Endothelial cell of umbilical vein (primary cell): ENCODE data around the gene FAM210B. TPM values are rescaled to one million over a fixed set of nuclear protein-coding genes. Genes with fewer than 3 reads are reported as not detected.

Source experiments
- BruUV-seq: library from RNA; stranded (reverse); fragments of 400-500 nt; replicated peaks from 2 replicates; lab custom pipeline; 2021; lab: Mats Ljungman, UMichigan
- CTCF ChIA-PET: fragments of 300-600, 350-600 bp; sonication (Branson Sonifier 250); formaldehyde crosslinking; loops from one replicate; lab custom pipeline; 2021; ENCODE audit warnings: antibody characterized with exemption, inconsistent platforms; lab: Charles Lee
- POLR2A ChIA-PET: fragments of 300-600, 350-600 bp; sonication (Branson Sonifier 250); formaldehyde crosslinking; loops from one replicate; lab custom pipeline; 2021; ENCODE audit warnings: antibody characterized with exemption, inconsistent platforms; lab: Charles Lee
- DNase-seq: peaks from one replicate; pipeline ENCODE4 v3.0.0-alpha.2; 2011; ENCODE audit warnings: low read depth, low spot score
- FAIRE-seq: peaks from 2 replicates; lab custom pipeline; 2011; peaks lifted over from hg19 to GRCh38; lab: Jason Lieb, UNC
- H2AFZ ChIP-seq: 2 replicates; pipeline ENCODE4 v1.6.0; 2012; ENCODE audit warnings: low read depth, low read length, control low read depth, inconsistent platforms
- H3K27ac ChIP-seq: 2 replicates; pipeline ENCODE4 v1.5.1; 2011; ENCODE audit warnings: low read depth, mild to moderate bottlenecking, control low read depth, low read length, moderate library complexity; ENCODE audit not compliant: insufficient read depth
- H3K27me3 ChIP-seq, 2 experiments: 2 replicates each; pipeline versions ENCODE4 v1.6.0 to v1.6.1; 2011; ENCODE audit warnings: low read length in 2 of 2, mixed read lengths in 1 of 2; ENCODE audit not compliant: control insufficient read depth in 2 of 2, insufficient read depth in 2 of 2
- H3K36me3 ChIP-seq, 2 experiments: 2 replicates in 1 of 2; 3 replicates in 1 of 2; pipeline ENCODE4 v1.5.1; 2011; ENCODE audit warnings: low read length in 2 of 2, mild to moderate bottlenecking in 1 of 2, moderate library complexity in 1 of 2; ENCODE audit not compliant: control insufficient read depth in 2 of 2, insufficient read depth in 2 of 2; ENCODE audit errors: extremely low read depth in 1 of 2
- H3K4me1 ChIP-seq: 3 replicates; pipeline ENCODE4 v1.5.1; 2011; ENCODE audit warnings: mild to moderate bottlenecking, low read length; ENCODE audit not compliant: control insufficient read depth, insufficient read depth; ENCODE audit errors: extremely low read depth
- H3K4me2 ChIP-seq: 2 replicates; pipeline ENCODE4 v1.6.1; 2011; ENCODE audit warnings: low read length, control low read depth, mixed read lengths; ENCODE audit not compliant: insufficient read depth
- H3K4me3 ChIP-seq, 3 experiments: fragments of 200-600 bp in 1 of 3; sonication (generic), shearing (Covaris generic) in 1 of 3; replicated peaks in 1 of 3; 2 replicates each; pipeline ENCODE4 v1.5.1; 2011 to 2016; ENCODE audit warnings: control low read depth in 3 of 3, low read length in 3 of 3, mild to moderate bottlenecking in 2 of 3, inconsistent platforms in 1 of 3, low read depth in 1 of 3, moderate library complexity in 1 of 3; ENCODE audit not compliant: insufficient read depth in 1 of 3
- H3K79me2 ChIP-seq: 2 replicates; pipeline ENCODE4 v1.6.0; 2012; ENCODE audit warnings: low read length, inconsistent platforms; ENCODE audit not compliant: control insufficient read depth, insufficient read depth
- H3K9ac ChIP-seq: replicated peaks from 2 replicates; pipeline ENCODE3; 2011; ENCODE audit warnings: low read length, control low read depth; ENCODE audit not compliant: insufficient read depth; ENCODE audit errors: extremely low read depth
- H3K9me1 ChIP-seq: replicated peaks from 3 replicates; pipeline ENCODE4 v1.6.0; 2011; ENCODE audit warnings: mild to moderate bottlenecking, low read length; ENCODE audit not compliant: control insufficient read depth, insufficient read depth; ENCODE audit errors: extremely low read depth
- H3K9me3 ChIP-seq: replicated peaks from 2 replicates; pipeline ENCODE4 v1.5.1; 2012; ENCODE audit warnings: low read length, inconsistent platforms; ENCODE audit not compliant: control insufficient read depth, insufficient read depth
- H4K20me1 ChIP-seq: replicated peaks from 2 replicates; pipeline ENCODE3; 2011; ENCODE audit warnings: mild to moderate bottlenecking, low read length; ENCODE audit not compliant: control insufficient read depth, insufficient read depth; ENCODE audit errors: extremely low read depth
- FOS ChIP-seq: IDR thresholded peaks from 2 replicates; pipeline ENCODE4 v1.6.1; 2011; ENCODE audit warnings: mild to moderate bottlenecking, low read length, moderate library complexity, borderline replicate concordance; ENCODE audit not compliant: insufficient read depth
- GATA2 ChIP-seq: IDR thresholded peaks from 2 replicates; pipeline ENCODE4 v1.7.0; 2011; ENCODE audit warnings: low read depth, mild to moderate bottlenecking, moderate library complexity, mixed read lengths, low read length; ENCODE audit not compliant: insufficient read length, insufficient read depth
- MYC ChIP-seq: IDR thresholded peaks from one replicate; pipeline ENCODE4 v1.6.1; 2011; ENCODE audit warnings: mild to moderate bottlenecking, low read depth, low read length
- POLR2A ChIP-seq: IDR thresholded peaks from 2 replicates; pipeline ENCODE4 v1.6.1; 2012; ENCODE audit warnings: low read depth, mild to moderate bottlenecking, control low read depth, low read length
- dilution Hi-C: fragments of 300-500 bp; cut with MboI; formaldehyde crosslinking; loops from one replicate; pipeline ENCODE4 v1.15.0; 2019; ENCODE audit warnings: low sequenced_read_pairs; ENCODE audit not compliant: extremely low pct_ligation_motif_present
- intact Hi-C: fragments of 100-400 bp; cut with micrococcal nuclease; formaldehyde crosslinking; loops from one replicate; pipeline ENCODE4 v1.10.0; 2022
- polyA plus RNA-seq, 4 experiments: library from polyadenylated mRNA; depleted of rRNA in 3 of 4; stranded (reverse) in 3 of 4; unstranded in 1 of 4; fragments of >200 nt; gene quantifications; 2 replicates each; pipeline versions ENCODE4 v1.2.1 to v1.2.3, GENCODE V29; 2011 to 2012; ENCODE audit warnings: missing spikeins in 1 of 4
- total RNA-seq: library from RNA; stranded (reverse); gene quantifications from 2 replicates; pipeline ENCODE4 v1.2.3, GENCODE V29; 2021
- TF ChIP-seq, protein P1 (sequence below), 2 donors: IDR thresholded peaks; 1 replicate in 1 of 2; 2 replicates in 1 of 2; pipeline ENCODE4 v1.5.1; 2011; ENCODE audit warnings: low read length in 2 of 2, mild to moderate bottlenecking in 2 of 2, moderate library complexity in 2 of 2, control low read depth in 1 of 2, inconsistent platforms in 1 of 2, low read depth in 1 of 2; ENCODE audit not compliant: insufficient read depth in 1 of 2; ENCODE audit errors: extremely low read depth in 1 of 2
- TF ChIP-seq, protein P2 (sequence below): IDR thresholded peaks from 2 replicates; pipeline ENCODE4 v1.6.1; 2011; ENCODE audit not compliant: insufficient read depth, insufficient read length

Gene FAM210B
- total and polyA plus RNA-seq, 2 donors (not counting 3 experiments of a cell fraction or from before 2014, with no cell fraction given), result 24.6 to 37.6 TPM

DNA sequence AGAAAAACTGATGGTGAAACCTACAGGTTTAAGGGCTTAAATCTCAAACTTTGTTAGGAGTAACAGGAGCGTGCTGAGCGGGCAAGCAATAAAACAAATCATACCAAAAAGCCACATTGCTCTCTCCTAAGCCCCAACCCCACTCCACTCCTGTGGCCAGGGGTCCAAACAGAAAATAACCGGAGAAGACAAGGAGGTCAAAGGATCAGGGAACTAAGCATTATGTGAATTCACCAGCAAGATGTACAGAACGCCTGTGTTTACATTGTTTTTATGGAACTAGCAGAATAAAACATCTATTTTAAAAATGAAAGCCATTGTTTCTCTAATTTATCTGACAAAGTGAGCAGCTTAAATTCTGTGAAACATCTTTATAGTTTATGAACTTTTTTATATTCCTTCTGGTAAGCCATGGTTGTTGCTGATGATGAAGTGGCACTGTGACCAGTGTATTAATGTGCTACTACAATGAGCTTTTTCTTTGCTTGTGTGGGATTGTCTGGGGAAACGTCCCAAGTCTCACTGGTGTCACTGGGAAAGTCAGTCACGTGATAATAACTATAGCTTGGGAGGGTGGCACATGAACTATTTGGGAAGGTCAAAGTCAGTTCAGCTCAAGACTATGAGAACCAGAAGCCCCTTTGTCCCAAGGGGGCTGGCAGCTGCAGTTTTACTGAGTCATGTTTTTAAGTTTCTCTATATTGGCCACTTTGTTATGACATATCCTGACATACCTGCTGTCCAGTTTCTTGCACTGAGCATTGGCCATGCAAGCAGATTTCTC is 9.8 kb downstream of the FAM210B start:
- CTCF ChIA-PET, result no interaction called here
- POLR2A ChIA-PET, result no interaction called here
- intact Hi-C loops, result no loop called here

More for the DNA sequence above, 9.8 kb downstream of the FAM210B start:
- Histone ChIP-seq H3K36me3 (peaks cover 9 to 17% of the 10 kb centered on the region in 2 experiments), H3K27ac (no peak overlapping the region), H3K9ac (no peak overlapping the region), H3K79me2 (peaks cover 11% of the 10 kb centered on the region), H3K27me3 (no peaks in the 10 kb centered on the region), H3K4me3 (no peak overlapping the region), H3K4me2 (no peak overlapping the region), H3K4me1 (no peaks in the 10 kb centered on the region), H3K9me1 (no peaks in the 10 kb centered on the region), H2AFZ (no peak overlapping the region), H4K20me1 (no peaks in the 10 kb centered on the region), H3K9me3 (no peaks in the 10 kb centered on the region)
- no TSS peak for BruUV-seq
- dilution Hi-C loops, result no loop called here
- DNase-seq (no peak), FAIRE-seq (no peak)
- TF ChIP-seq MYC, result no peak
- TF ChIP-seq POLR2A, result no peak
- TF ChIP-seq FOS, result no peak
- TF ChIP-seq, protein P1, sequence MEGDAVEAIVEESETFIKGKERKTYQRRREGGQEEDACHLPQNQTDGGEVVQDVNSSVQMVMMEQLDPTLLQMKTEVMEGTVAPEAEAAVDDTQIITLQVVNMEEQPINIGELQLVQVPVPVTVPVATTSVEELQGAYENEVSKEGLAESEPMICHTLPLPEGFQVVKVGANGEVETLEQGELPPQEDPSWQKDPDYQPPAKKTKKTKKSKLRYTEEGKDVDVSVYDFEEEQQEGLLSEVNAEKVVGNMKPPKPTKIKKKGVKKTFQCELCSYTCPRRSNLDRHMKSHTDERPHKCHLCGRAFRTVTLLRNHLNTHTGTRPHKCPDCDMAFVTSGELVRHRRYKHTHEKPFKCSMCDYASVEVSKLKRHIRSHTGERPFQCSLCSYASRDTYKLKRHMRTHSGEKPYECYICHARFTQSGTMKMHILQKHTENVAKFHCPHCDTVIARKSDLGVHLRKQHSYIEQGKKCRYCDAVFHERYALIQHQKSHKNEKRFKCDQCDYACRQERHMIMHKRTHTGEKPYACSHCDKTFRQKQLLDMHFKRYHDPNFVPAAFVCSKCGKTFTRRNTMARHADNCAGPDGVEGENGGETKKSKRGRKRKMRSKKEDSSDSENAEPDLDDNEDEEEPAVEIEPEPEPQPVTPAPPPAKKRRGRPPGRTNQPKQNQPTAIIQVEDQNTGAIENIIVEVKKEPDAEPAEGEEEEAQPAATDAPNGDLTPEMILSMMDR (IDR thresholded peaks at IDR 0.05; ENCODE audit: extremely low read depth in 1 of 2, insufficient read depth in 1 of 2, low read depth in 1 of 2, low read length in 2 of 2), result no peak
- no peak for TF ChIP-seq GATA2
- TF ChIP-seq, protein P2, sequence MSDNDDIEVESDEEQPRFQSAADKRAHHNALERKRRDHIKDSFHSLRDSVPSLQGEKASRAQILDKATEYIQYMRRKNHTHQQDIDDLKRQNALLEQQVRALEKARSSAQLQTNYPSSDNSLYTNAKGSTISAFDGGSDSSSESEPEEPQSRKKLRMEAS, result no peak
